KMS-11 (cell line): ENCODE results near the gene BRINP1.

Experiments used
- H2AFZ ChIP-seq: fragments of 200-600 bp; sonication (generic); 2 replicates; pipeline ENCODE4 v1.6.1; 2016; ENCODE audit warnings: antibody characterized with exemption, mixed run types, low read depth
- H3K27ac ChIP-seq: fragments of 200-600 bp; sonication (generic); 2 replicates; pipeline ENCODE4 v1.6.1; 2016; ENCODE audit warnings: mild to moderate bottlenecking, mixed run types
- H3K27me3 ChIP-seq: fragments of 200-600 bp; sonication (generic); 2 replicates; pipeline ENCODE4 v1.6.1; 2017; ENCODE audit warnings: mild to moderate bottlenecking, low read depth, mixed run types, moderate library complexity; ENCODE audit not compliant: insufficient read depth
- H3K36me3 ChIP-seq: fragments of 200-600 bp; sonication (generic); 2 replicates; pipeline ENCODE4 v1.6.1; 2017; ENCODE audit warnings: mild to moderate bottlenecking, mixed run types; ENCODE audit not compliant: insufficient read depth
- H3K4me1 ChIP-seq: fragments of 200-600 bp; sonication (generic); 2 replicates; pipeline ENCODE4 v1.6.1; 2016; ENCODE audit warnings: mild to moderate bottlenecking, low read depth, mixed run types; ENCODE audit not compliant: poor library complexity, severe bottlenecking
- H3K4me2 ChIP-seq: fragments of 200-600 bp; sonication (generic); 2 replicates; pipeline ENCODE4 v1.7.0; 2016; ENCODE audit warnings: mild to moderate bottlenecking, mixed run types
- H3K4me3 ChIP-seq: fragments of 200-600 bp; sonication (generic); IDR thresholded peaks from 2 replicates; pipeline ENCODE4 v1.6.1; 2017; ENCODE audit warnings: low read depth, low read length, mixed read lengths; ENCODE audit not compliant: insufficient read depth
- H3K79me2 ChIP-seq: fragments of 200-600 bp; sonication (generic); 2 replicates; pipeline ENCODE4 v1.6.1; 2016; ENCODE audit warnings: low read depth, mixed run types; ENCODE audit not compliant: insufficient read depth
- H3K9ac ChIP-seq: fragments of 200-600 bp; sonication (generic); 2 replicates; pipeline ENCODE4 v1.6.1; 2016; ENCODE audit warnings: mild to moderate bottlenecking, mixed run types
- H4K20me1 ChIP-seq: fragments of 200-600 bp; sonication (generic); 2 replicates; pipeline ENCODE4 v1.6.1; 2016; ENCODE audit warnings: mild to moderate bottlenecking, mixed run types; ENCODE audit not compliant: insufficient read depth
- CTCF ChIP-seq: fragments of 200-600 bp; sonication (generic); conservative IDR thresholded peaks from 2 replicates; pipeline ENCODE4 v1.6.1; 2017; ENCODE audit warnings: low read depth, mild to moderate bottlenecking, antibody characterized with exemption, low read length, moderate library complexity, mixed read lengths

Gene BRINP1

GRCh38 chr9:119310741-119311140, 58.5 kb downstream of the BRINP1 start:
- no peak overlapping the region for H2AFZ ChIP-seq
- no peak overlapping the region for H3K4me2 ChIP-seq
- no peak overlapping the region for H3K4me3 ChIP-seq
- no peaks in the 10 kb centered on the region for H3K27me3 ChIP-seq
- no peak overlapping the region for H3K9ac ChIP-seq
- H3K36me3 ChIP-seq: no peaks in the 10 kb centered on the region
- no peak overlapping the region for H3K27ac ChIP-seq
- H3K4me1 ChIP-seq: no peaks in the 10 kb centered on the region
- H3K79me2 ChIP-seq: no peaks in the 10 kb centered on the region
- TF ChIP-seq CTCF: no peak
- no peaks in the 10 kb centered on the region for H4K20me1 ChIP-seq

GRCh38 chr9:119307471-119307870, 61.8 kb downstream of the BRINP1 start:
- Histone ChIP-seq H3K4me3 (no peak overlapping the region), H3K36me3 (no peaks in the 10 kb centered on the region), H3K27me3 (no peaks in the 10 kb centered on the region), H3K79me2 (no peaks in the 10 kb centered on the region), H3K4me2 (no peak overlapping the region), H3K4me1 (no peaks in the 10 kb centered on the region), H3K9ac (no peak overlapping the region), H3K27ac (no peak overlapping the region), H4K20me1 (no peaks in the 10 kb centered on the region), H2AFZ (no peak overlapping the region)
- TF ChIP-seq CTCF: no peak

GRCh38 chr9:119304555-119304954, 64.7 kb downstream of the BRINP1 start:
- Histone ChIP-seq H3K36me3 (no peaks in the 10 kb centered on the region), H3K4me1 (no peaks in the 10 kb centered on the region), H3K79me2 (no peaks in the 10 kb centered on the region), H3K4me3 (no peak overlapping the region), H3K27ac (no peak overlapping the region), H2AFZ (no peak overlapping the region), H4K20me1 (no peaks in the 10 kb centered on the region), H3K27me3 (no peaks in the 10 kb centered on the region), H3K4me2 (no peak overlapping the region), H3K9ac (no peak overlapping the region)
- no peak for TF ChIP-seq CTCF

- Histone ChIP-seq H3K79me2 (no peaks in the 10 kb centered on the region), H3K4me2 (no peak overlapping the region), H3K4me1 (no peaks in the 10 kb centered on the region), H3K4me3 (no peak overlapping the region), H3K9ac (no peak overlapping the region), H2AFZ (no peak overlapping the region), H3K36me3 (no peaks in the 10 kb centered on the region), H3K27ac (no peak overlapping the region), H4K20me1 (no peaks in the 10 kb centered on the region), H3K27me3 (no peaks in the 10 kb centered on the region)
- no peak for TF ChIP-seq CTCF
These were observed 66.1 kb downstream of the BRINP1 start for GRCh38 chr9:119302988-119303698.
